HepG2 (cell line): ENCODE results near the gene LATS1. TPM values are rescaled to one million over a fixed set of nuclear protein-coding genes. Genes with fewer than 3 reads are reported as not detected.
A peak's percentile ranks its signal among the peaks of the same experiment; 100 is the strongest.

Experiments used
- ASH2L ChIP-seq: fragments of 300-600, 200-600 bp; sonication (generic); IDR thresholded peaks from 2 replicates; pipeline ENCODE4 v1.7.0; 2017; ENCODE audit warnings: low read depth, mild to moderate bottlenecking, moderate library complexity, mixed read lengths, low read length; ENCODE audit not compliant: insufficient read length
- CBX5 ChIP-seq: sonication (generic); formaldehyde crosslinking; IDR thresholded peaks from 2 replicates; pipeline ENCODE4 v1.4.0; 2020; ENCODE audit warnings: missing genetic modification reagents, borderline replicate concordance
- CREBL2 ChIP-seq: sonication (generic); formaldehyde crosslinking; IDR thresholded peaks from 2 replicates; pipeline ENCODE4 v1.8.1; 2023; ENCODE audit warnings: missing genetic modification reagents, mild to moderate bottlenecking, borderline replicate concordance
- KAT8 ChIP-seq: IDR thresholded peaks from 2 replicates; pipeline ENCODE4 v1.6.1; 2016; ENCODE audit warnings: missing genetic modification reagents, missing compliant biosample characterization
- KDM5A ChIP-seq: fragments of 200-600 bp; sonication (generic); IDR thresholded peaks from 2 replicates; pipeline ENCODE4 v1.7.0; 2018; ENCODE audit warnings: antibody characterized with exemption, mild to moderate bottlenecking, low read length, borderline replicate concordance
- KLF11 ChIP-seq: IDR thresholded peaks from 2 replicates; pipeline ENCODE4 v1.6.1; 2016; ENCODE audit warnings: missing compliant biosample characterization
- MAFG ChIP-seq: sonication (generic); formaldehyde crosslinking; IDR thresholded peaks from 2 replicates; pipeline ENCODE4 v1.5.1; 2020; ENCODE audit warnings: mild to moderate bottlenecking, missing genetic modification reagents
- MEIS1 ChIP-seq: sonication (generic); formaldehyde crosslinking; IDR thresholded peaks from 2 replicates; pipeline ENCODE4 v1.9.0; 2021; ENCODE audit warnings: mild to moderate bottlenecking, missing genetic modification reagents, moderate library complexity, borderline replicate concordance
- MZF1 ChIP-seq: sonication (generic); formaldehyde crosslinking; IDR thresholded peaks from 2 replicates; pipeline ENCODE4 v1.8.1; 2023; ENCODE audit warnings: mild to moderate bottlenecking, missing genetic modification reagents, borderline replicate concordance
- NCOA5 ChIP-seq: sonication (generic); formaldehyde crosslinking; IDR thresholded peaks from 2 replicates; pipeline ENCODE4 v1.4.0; 2020; ENCODE audit warnings: missing genetic modification reagents
- NR2C2 ChIP-seq: sonication (generic); formaldehyde crosslinking; IDR thresholded peaks from 2 replicates; pipeline ENCODE4 v1.4.0; 2020; ENCODE audit warnings: missing genetic modification reagents, mild to moderate bottlenecking, moderate library complexity, borderline replicate concordance
- REL ChIP-seq: sonication (generic); formaldehyde crosslinking; conservative IDR thresholded peaks from 2 replicates; pipeline ENCODE4 v1.8.0; 2022; ENCODE audit warnings: mild to moderate bottlenecking, missing genetic modification reagents, moderate library complexity
- RXRB ChIP-seq: IDR thresholded peaks from 2 replicates; pipeline ENCODE4 v1.6.1; 2016; ENCODE audit warnings: borderline replicate concordance, missing genetic modification reagents, missing compliant biosample characterization
- SALL2 ChIP-seq: sonication (generic); formaldehyde crosslinking; IDR thresholded peaks from 2 replicates; pipeline ENCODE4 v1.8.1; 2023; ENCODE audit warnings: mild to moderate bottlenecking, missing genetic modification reagents, inconsistent platforms
- SP1 ChIP-seq, 2 experiments: fragments of 450-650 bp in 1 of 2; sonication (generic) in 1 of 2; formaldehyde crosslinking in 1 of 2; IDR thresholded peaks; 2 replicates each; pipeline versions ENCODE4 v1.4.0 to v1.6.1; 2016 to 2020; ENCODE audit warnings: missing genetic modification reagents in 1 of 2
- SP5 ChIP-seq: IDR thresholded peaks from 2 replicates; pipeline ENCODE4 v1.6.1; 2016; ENCODE audit warnings: low read depth, borderline replicate concordance
- TARDBP ChIP-seq: sonication (generic); formaldehyde crosslinking; IDR thresholded peaks from 2 replicates; pipeline ENCODE4 v1.8.0; 2022; ENCODE audit warnings: mild to moderate bottlenecking, missing genetic modification reagents
- TFDP1 ChIP-seq: IDR thresholded peaks from 2 replicates; pipeline ENCODE4 v1.6.1; 2016; ENCODE audit warnings: missing compliant biosample characterization, missing genetic modification reagents, borderline replicate concordance
- TSC22D2 ChIP-seq: sonication (generic); formaldehyde crosslinking; IDR thresholded peaks from 2 replicates; pipeline ENCODE4 v1.5.1; 2020; ENCODE audit warnings: missing genetic modification reagents, mild to moderate bottlenecking, borderline replicate concordance
- ZBTB1 ChIP-seq: sonication (generic); formaldehyde crosslinking; IDR thresholded peaks from 2 replicates; pipeline ENCODE4 v1.4.0; 2020; ENCODE audit warnings: missing genetic modification reagents, borderline replicate concordance
- ZFP1 ChIP-seq: IDR thresholded peaks from 2 replicates; pipeline ENCODE4 v1.6.1; 2016
- ZNF501 ChIP-seq: sonication (generic); formaldehyde crosslinking; IDR thresholded peaks from 2 replicates; pipeline ENCODE4 v1.5.1; 2020; ENCODE audit warnings: mild to moderate bottlenecking, moderate library complexity, missing genetic modification reagents
- ZNF615 ChIP-seq: sonication (generic); formaldehyde crosslinking; IDR thresholded peaks from 2 replicates; pipeline ENCODE4 v1.5.0; 2020; ENCODE audit warnings: mild to moderate bottlenecking, missing genetic modification reagents, borderline replicate concordance
- ZNF703 ChIP-seq: sonication (generic); formaldehyde crosslinking; IDR thresholded peaks from 2 replicates; pipeline ENCODE4 v1.5.1; 2020; ENCODE audit warnings: missing genetic modification reagents, mild to moderate bottlenecking, moderate library complexity, borderline replicate concordance
- ZNF839 ChIP-seq: sonication (generic); formaldehyde crosslinking; IDR thresholded peaks from 2 replicates; pipeline ENCODE4 v1.4.0; 2020; ENCODE audit warnings: missing genetic modification reagents, mild to moderate bottlenecking, borderline replicate concordance
- ZNF891 ChIP-seq: sonication (generic); formaldehyde crosslinking; IDR thresholded peaks from 2 replicates; pipeline ENCODE4 v1.5.0; 2020; ENCODE audit warnings: mild to moderate bottlenecking, missing genetic modification reagents
- ZUFSP ChIP-seq: sonication (generic); formaldehyde crosslinking; IDR thresholded peaks from 2 replicates; pipeline ENCODE4 v1.9.0; 2021; ENCODE audit warnings: missing genetic modification reagents, mild to moderate bottlenecking, borderline replicate concordance
- polyA plus RNA-seq, 8 experiments: library from polyadenylated mRNA; depleted of rRNA in 3 of 8; stranded (reverse) in 7 of 8; unstranded in 1 of 8; fragments of >200 nt; fragmentation: Illumina TruSeq in 4 of 8; extraction: Trizol in 4 of 8; gene quantifications; 2 replicates each; pipeline versions ENCODE4 v1.2.1 to v1.2.3, GENCODE V29; 2011 to 2016; ENCODE audit warnings: low read depth in 4 of 8, missing spikeins in 1 of 8, mixed read lengths in 1 of 8; ENCODE audit not compliant: insufficient read depth in 1 of 8
- total RNA-seq, 5 experiments: library from RNA; depleted of rRNA; stranded (reverse); fragments of >200 nt; fragmentation: Illumina TruSeq; extraction: Trizol; gene quantifications; 2 replicates each; pipeline ENCODE4 v1.2.3, GENCODE V29; 2016; ENCODE audit warnings: low read depth in 1 of 5

Gene LATS1
- total and polyA plus RNA-seq, 2 of the 13 experiments (the other 11 are each of a cell fraction or from before 2014, with no cell fraction given) = 9.9 to 12.6 TPM

- TF ChIP-seq ZUFSP (CRISPR knock-in tag) = no peak
- TF ChIP-seq KAT8 = peak; percentile 97
- peak; percentile 98 for TF ChIP-seq ZNF501 (CRISPR knock-in tag)
- peak; percentile 92 for TF ChIP-seq ZNF703 (CRISPR knock-in tag)
- peak; percentile 85 for TF ChIP-seq CREBL2 (CRISPR knock-in tag)
- TF ChIP-seq RXRB (CRISPR knock-in tag) = peak; percentile 69
- TF ChIP-seq KLF11 (CRISPR knock-in tag) = peak; percentile 73
- TF ChIP-seq MAFG (CRISPR knock-in tag) = no peak
- peak; percentile 31 for TF ChIP-seq TSC22D2 (CRISPR knock-in tag)
- TF ChIP-seq MZF1 (CRISPR knock-in tag) = peak; percentile 98
- TF ChIP-seq ZNF615 (CRISPR knock-in tag) = peak; percentile 41; the same call in 1 of the 2 replicates
- peak; percentile 46; the same call in 1 of the 2 replicates for TF ChIP-seq SALL2 (CRISPR knock-in tag)
- peak; percentile 85 for TF ChIP-seq KDM5A
- TF ChIP-seq NCOA5 (CRISPR knock-in tag) = no peak
- TF ChIP-seq MEIS1 = peak; percentile 98
- TF ChIP-seq ZBTB1 (CRISPR knock-in tag) = no peak
- TF ChIP-seq ZNF839 (CRISPR knock-in tag) = 0 out of 2 replicates have a peak, but pooled peaks have one; percentile 62
- peak; percentile 68 for TF ChIP-seq CBX5 (CRISPR knock-in tag)
- TF ChIP-seq NR2C2 = peak; percentile 91
- peak; percentile 81; the same call in 1 of the 2 replicates for TF ChIP-seq ZFP1
- TF ChIP-seq SP1 (IDR thresholded peaks at IDR 0.05) = no peak
- TF ChIP-seq SP1 (CRISPR knock-in tag; IDR thresholded peaks at IDR 0.05) = peak; percentile 26
- peak; percentile 85; the same call in 1 of the 2 replicates for TF ChIP-seq TFDP1
- peak; percentile 73 for TF ChIP-seq TARDBP (CRISPR knock-in tag)
- TF ChIP-seq REL (CRISPR knock-in tag) = peak; percentile 95
- TF ChIP-seq ZNF891 (CRISPR knock-in tag) = peak; percentile 94
- TF ChIP-seq ASH2L = peak; percentile 99
- TF ChIP-seq SP5 (CRISPR knock-in tag) = peak; percentile 55
These were observed at the start of gene LATS1 (continued) for GRCh38 chr6:149717588-149718458.
